SK-N-SH (cell line): Measurements from ENCODE around the gene NRGN. TPM values are rescaled to one million over a fixed set of nuclear protein-coding genes. Genes with fewer than 3 reads are reported as not detected.
"Not testable (repeated sequence)": the region's sequence is repeated elsewhere in the genome, so short reads cannot be mapped to it uniquely, and the experiment has no call there.

Source experiments
- CTCF ChIA-PET: fragments of 300-600, 350-600 bp; formaldehyde crosslinking; extraction: SDS; loops from one replicate; lab custom pipeline; 2021; lab: Yijun Ruan, JAX
- POLR2A ChIA-PET: fragments of 350-600 bp; sonication (Branson Sonifier 250); formaldehyde crosslinking; extraction: SDS; loops from one replicate; lab custom pipeline; 2020; ENCODE audit warnings: antibody characterized with exemption, inconsistent platforms; lab: Yijun Ruan, JAX
- DNase-seq: peaks from one replicate; pipeline ENCODE4 v3.0.0; 2012
- H2AFZ ChIP-seq: fragments of 200-600 bp; sonication (generic); 2 replicates; pipeline ENCODE4 v1.8.1; 2016; ENCODE audit warnings: antibody characterized with exemption, mild to moderate bottlenecking, low read depth
- H3F3A ChIP-seq: fragments of 200-600 bp; sonication (generic); replicated peaks from 2 replicates; pipeline ENCODE3; 2016; ENCODE audit warnings: antibody characterized with exemption, mild to moderate bottlenecking; ENCODE audit not compliant: insufficient read depth
- H3K27ac ChIP-seq, 2 experiments: fragments of 200-500 bp in 1 of 2; fragments of 200-600 bp in 1 of 2; sonication (Bioruptor generic) in 1 of 2; sonication (generic), shearing (Covaris generic) in 1 of 2; 2 replicates each; pipeline versions ENCODE4 v1.5.1 to v1.6.1; 2014 to 2016; ENCODE audit warnings: low read depth in 2 of 2, inconsistent platforms in 1 of 2, low read length in 1 of 2, mild to moderate bottlenecking in 1 of 2, mixed read lengths in 1 of 2
- H3K27me3 ChIP-seq: fragments of 200-600 bp; sonication (generic), shearing (Covaris generic); 2 replicates; pipeline ENCODE4 v1.6.1; 2016; ENCODE audit warnings: mixed run types; ENCODE audit not compliant: insufficient read depth
- H3K36me3 ChIP-seq, 2 experiments: fragments of 200-500 bp in 1 of 2; fragments of 200-600 bp in 1 of 2; sonication (Bioruptor generic) in 1 of 2; sonication (generic) in 1 of 2; replicated peaks in 1 of 2; 2 replicates each; pipeline versions ENCODE3 to v1.5.1; 2014 to 2016; ENCODE audit warnings: low read length in 1 of 2, mild to moderate bottlenecking in 1 of 2; ENCODE audit not compliant: insufficient read depth in 2 of 2, control insufficient read depth in 1 of 2
- H3K4me1 ChIP-seq, 2 experiments: fragments of 200-500 bp in 1 of 2; fragments of 200-600 bp in 1 of 2; sonication (Bioruptor generic) in 1 of 2; sonication (generic), shearing (Covaris generic) in 1 of 2; 2 replicates each; pipeline versions ENCODE4 v1.5.1 to v1.6.1; 2014 to 2016; ENCODE audit warnings: low read depth in 1 of 2, low read length in 1 of 2, mixed run types in 1 of 2; ENCODE audit not compliant: insufficient read depth in 2 of 2, control insufficient read depth in 1 of 2
- H3K4me2 ChIP-seq: fragments of 200-600 bp; sonication (generic), shearing (Covaris generic); 2 replicates; pipeline ENCODE4 v1.6.1; 2017; ENCODE audit warnings: mixed run types
- H3K4me3 ChIP-seq, 2 experiments: fragments of 200-500 bp in 1 of 2; fragments of 200-600 bp in 1 of 2; sonication (Bioruptor generic) in 1 of 2; sonication (generic), shearing (Covaris generic) in 1 of 2; 2 replicates each; pipeline versions ENCODE4 v1.5.1 to v1.8.1; 2014 to 2016; ENCODE audit warnings: low read depth in 2 of 2, inconsistent platforms in 1 of 2, low read length in 1 of 2, mild to moderate bottlenecking in 1 of 2, mixed read lengths in 1 of 2, moderate library complexity in 1 of 2
- H3K79me2 ChIP-seq: fragments of 200-600 bp; sonication (generic); 2 replicates; pipeline ENCODE4 v1.8.1; 2017; ENCODE audit warnings: mild to moderate bottlenecking; ENCODE audit not compliant: insufficient read depth
- H3K9ac ChIP-seq: fragments of 200-600 bp; sonication (generic); 2 replicates; pipeline ENCODE4 v1.6.1; 2017; ENCODE audit warnings: mixed run types
- H3K9me2 ChIP-seq: fragments of 200-600 bp; sonication (generic); 2 replicates; pipeline ENCODE4 v1.6.1; 2017; ENCODE audit warnings: mixed run types
- H3K9me3 ChIP-seq: fragments of 200-600 bp; sonication (generic); 2 replicates; pipeline ENCODE4 v1.6.1; 2017; ENCODE audit warnings: mixed run types, mild to moderate bottlenecking, moderate library complexity
- H4K20me1 ChIP-seq: fragments of 200-600 bp; sonication (generic); 2 replicates; pipeline ENCODE4 v1.6.1; 2017; ENCODE audit warnings: mild to moderate bottlenecking, mixed run types; ENCODE audit not compliant: insufficient read depth
- EP300 ChIP-seq, 2 experiments: IDR thresholded peaks; 2 replicates each; pipeline versions ENCODE4 v1.4.0 to v1.6.1; 2012; ENCODE audit warnings: borderline replicate concordance in 1 of 2, low read depth in 1 of 2, low read length in 1 of 2
- FOSL2 ChIP-seq: IDR thresholded peaks from 2 replicates; pipeline ENCODE4 v1.4.0; 2012; ENCODE audit warnings: low read depth, mild to moderate bottlenecking, moderate library complexity, borderline replicate concordance
- JUND ChIP-seq: IDR thresholded peaks from 2 replicates; pipeline ENCODE4 v1.4.0; 2012
- MXI1 ChIP-seq: IDR thresholded peaks from 2 replicates; pipeline ENCODE4 v1.6.1; 2012; ENCODE audit warnings: mild to moderate bottlenecking, low read depth, low read length, improper control_type of control experiment
- PBX3 ChIP-seq: IDR thresholded peaks from 2 replicates; pipeline ENCODE4; 2012
- POLR2AphosphoS5 ChIP-seq: IDR thresholded peaks from 2 replicates; pipeline ENCODE4 v1.6.1; 2012; ENCODE audit warnings: low read depth, low read length
- RAD21 ChIP-seq: IDR thresholded peaks from 2 replicates; pipeline ENCODE4 v1.6.1; 2012; ENCODE audit warnings: mild to moderate bottlenecking, low read length
- REST ChIP-seq: IDR thresholded peaks from 2 replicates; pipeline ENCODE4 v1.6.1; 2012; ENCODE audit warnings: mild to moderate bottlenecking, low read depth, low read length, moderate library complexity
- RFX5 ChIP-seq: IDR thresholded peaks from 2 replicates; pipeline ENCODE4 v1.6.1; 2012; ENCODE audit warnings: mild to moderate bottlenecking, improper control_type of control experiment, low read length
- RXRA ChIP-seq: IDR thresholded peaks from 2 replicates; pipeline ENCODE4 v1.4.0; 2012; ENCODE audit warnings: low read depth, mild to moderate bottlenecking, borderline replicate concordance
- SMC3 ChIP-seq: IDR thresholded peaks from 2 replicates; pipeline ENCODE4 v1.6.1; 2012; ENCODE audit warnings: low read depth, low read length, improper control_type of control experiment
- TAF1 ChIP-seq: IDR thresholded peaks from 2 replicates; pipeline ENCODE4 v1.6.1; 2012; ENCODE audit warnings: low read depth, mild to moderate bottlenecking, low read length, moderate library complexity, borderline replicate concordance
- TCF12 ChIP-seq: IDR thresholded peaks from 2 replicates; pipeline ENCODE4 v1.4.0; 2012
- TEAD4 ChIP-seq: IDR thresholded peaks from 2 replicates; pipeline ENCODE4 v1.4.0; 2012; ENCODE audit warnings: mild to moderate bottlenecking, borderline replicate concordance; ENCODE audit not compliant: insufficient read depth
- WGBS: methylation state at CpG from one replicate; pipeline ENCODE4 v1.1.6; 2017; ENCODE audit warnings: low lambda C conversion rate; 5-methylcytosine and 5-hydroxymethylcytosine counted together
- polyA plus RNA-seq, 3 experiments: library from polyadenylated mRNA; depleted of rRNA; stranded (reverse); fragments of >200 nt; gene quantifications; 2 replicates each; pipeline ENCODE4 v1.2.3, GENCODE V29; 2012
- TF ChIP-seq, protein P1 (sequence below): IDR thresholded peaks from 2 replicates; pipeline ENCODE4 v1.4.0; 2012; ENCODE audit warnings: low read depth, borderline replicate concordance

NRGN gene
- polyA plus RNA-seq, 1 of the 3 experiments (the other 2 are of a cell fraction): 6.8 TPM

DNA sequence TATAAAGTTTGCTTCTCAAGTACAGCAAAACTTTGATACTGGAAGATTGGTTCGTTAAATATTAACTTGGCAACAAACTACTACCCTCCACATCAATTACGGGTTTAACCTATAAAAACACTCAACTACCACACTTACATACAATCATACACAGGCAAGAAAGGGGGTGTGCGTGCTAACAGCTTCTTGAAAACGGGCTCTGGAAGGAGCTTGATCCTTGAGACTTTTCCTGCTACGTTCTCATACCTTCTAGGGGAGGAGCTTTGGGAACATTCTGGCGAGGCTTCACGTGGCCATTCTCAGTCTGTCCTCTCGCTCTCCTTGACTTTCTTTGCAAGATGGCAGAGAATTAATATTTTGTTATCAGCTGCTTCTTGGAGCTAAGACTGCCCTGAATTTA is 29.2 kb downstream of the NRGN start (continued):
- TF ChIP-seq TCF12: no peak
- no peak for TF ChIP-seq POLR2AphosphoS5

DNA sequence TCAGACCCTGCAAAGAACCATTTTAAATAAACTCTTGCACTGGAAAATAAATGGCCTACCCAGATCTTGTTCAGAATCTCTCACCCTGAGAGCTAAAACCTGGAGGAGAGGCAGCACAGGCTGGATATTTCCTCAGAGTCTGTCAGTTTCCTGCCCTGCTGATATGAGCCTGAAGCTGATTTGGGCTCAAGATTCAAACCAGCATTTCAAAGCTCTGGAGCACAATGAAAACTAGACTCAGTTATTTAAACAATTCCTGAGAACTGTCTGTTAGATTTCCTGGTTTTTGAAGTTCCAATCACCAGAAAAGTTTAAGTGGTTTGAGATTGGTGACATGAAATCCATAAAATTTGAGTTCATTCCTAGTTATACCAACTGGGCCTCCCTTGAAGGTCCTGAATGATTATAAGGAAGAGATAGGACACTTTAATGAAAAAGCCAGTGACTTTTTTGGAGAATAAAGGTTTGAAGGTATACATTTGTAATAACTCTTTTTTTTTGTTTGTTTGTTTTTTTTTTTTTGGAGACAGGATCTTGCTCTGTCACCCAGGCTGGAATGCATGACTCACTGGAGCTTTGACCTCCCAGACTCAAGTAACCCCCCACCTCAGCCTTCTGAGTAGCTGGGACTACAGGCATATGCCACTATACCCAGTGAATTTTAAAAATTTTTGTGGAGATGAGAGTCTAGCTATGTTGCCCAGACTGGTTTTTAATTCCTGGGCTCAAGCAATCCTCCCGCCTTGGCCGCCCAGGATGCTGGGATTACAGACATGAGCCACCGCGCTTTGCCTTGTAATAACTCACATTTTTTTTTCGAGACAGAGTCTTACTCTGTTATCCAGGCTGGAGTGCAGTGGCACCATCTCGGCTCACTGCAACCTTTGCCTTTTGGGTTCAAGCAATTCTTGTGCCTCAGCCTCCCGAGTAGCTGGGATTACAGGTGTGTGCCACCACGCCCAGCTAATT is 30.3 kb downstream of the NRGN start:
- H3K4me3 ChIP-seq: no peak overlapping the region
- TF ChIP-seq TAF1: no peak
- TF ChIP-seq RFX5: no peak
- no peak for TF ChIP-seq SMC3
- TF ChIP-seq EP300 (IDR thresholded peaks at IDR 0.05; ENCODE audit: borderline replicate concordance in 1 of 2, low read depth in 1 of 2, low read length in 1 of 2): no peak
- no peak for TF ChIP-seq RXRA
- no peak for TF ChIP-seq REST
- TF ChIP-seq FOSL2: peak; percentile 29; the same call in 1 of the 2 replicates
- TF ChIP-seq MXI1: no peak
- TF ChIP-seq PBX3: no peak
- TF ChIP-seq JUND: peak; percentile 34; the same call in 1 of the 2 replicates
- TF ChIP-seq TEAD4: no peak
- TF ChIP-seq, protein P1, sequence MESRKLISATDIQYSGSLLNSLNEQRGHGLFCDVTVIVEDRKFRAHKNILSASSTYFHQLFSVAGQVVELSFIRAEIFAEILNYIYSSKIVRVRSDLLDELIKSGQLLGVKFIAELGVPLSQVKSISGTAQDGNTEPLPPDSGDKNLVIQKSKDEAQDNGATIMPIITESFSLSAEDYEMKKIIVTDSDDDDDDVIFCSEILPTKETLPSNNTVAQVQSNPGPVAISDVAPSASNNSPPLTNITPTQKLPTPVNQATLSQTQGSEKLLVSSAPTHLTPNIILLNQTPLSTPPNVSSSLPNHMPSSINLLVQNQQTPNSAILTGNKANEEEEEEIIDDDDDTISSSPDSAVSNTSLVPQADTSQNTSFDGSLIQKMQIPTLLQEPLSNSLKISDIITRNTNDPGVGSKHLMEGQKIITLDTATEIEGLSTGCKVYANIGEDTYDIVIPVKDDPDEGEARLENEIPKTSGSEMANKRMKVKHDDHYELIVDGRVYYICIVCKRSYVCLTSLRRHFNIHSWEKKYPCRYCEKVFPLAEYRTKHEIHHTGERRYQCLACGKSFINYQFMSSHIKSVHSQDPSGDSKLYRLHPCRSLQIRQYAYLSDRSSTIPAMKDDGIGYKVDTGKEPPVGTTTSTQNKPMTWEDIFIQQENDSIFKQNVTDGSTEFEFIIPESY: no peak
- no peak for TF ChIP-seq RAD21
- H3K4me1 ChIP-seq: 0 out of 4 replicates have a peak, but pooled peaks cover 0 to 7% of the 10 kb centered on the region in 2 experiments
- ChIA-PET POLR2A (no interaction called here), CTCF (interaction anchor here (0.7 to 8.0 kb wide), 11 partner anchors 15 to 372 kb away, joined by 3 to 53 read pairs (median 3); partner anchors contain the start of genes SIAE and SPA17)
- H3K9me3 ChIP-seq: no peaks in the 10 kb centered on the region
- H3K36me3 ChIP-seq: peaks cover 43 to 59% of the 10 kb centered on the region in 2 experiments
- H3K4me2 ChIP-seq: 0 out of 2 replicates have a peak overlapping the region, but pooled peaks have one; percentile 16
- H3K9ac ChIP-seq: no peak overlapping the region
- DNase-seq: no peak
- WGBS: 95% methylated on average over 8 of the region's 8 CpGs
- peaks cover 26% of the 10 kb centered on the region for H3F3A ChIP-seq
- H3K9me2 ChIP-seq: no peaks in the 10 kb centered on the region
- peaks cover 22% of the 10 kb centered on the region; the same call in 1 of the 2 replicates for H3K79me2 ChIP-seq
- H2AFZ ChIP-seq: no peak overlapping the region
- H3K27me3 ChIP-seq: no peaks in the 10 kb centered on the region
- H4K20me1 ChIP-seq: no peaks in the 10 kb centered on the region
- H3K27ac ChIP-seq: peak overlapping the region in 1 of 2 experiments; percentile 52; a peak in 2 of 4 replicates

GRCh38 chr11:124770959-124771358 is 31.2 kb downstream of the NRGN start:
- H3K4me2 ChIP-seq: 0 out of 2 replicates have a peak overlapping the region, but pooled peaks have one; percentile 16
- 98% methylated on average over 6 of the region's 6 CpGs for WGBS
- CTCF ChIA-PET: interaction anchor here (0.7 to 9.9 kb wide), 6 partner anchors 8 to 150 kb away, joined by 3 to 60 read pairs (median 4); partner anchors contain the start of gene ESAM
- H4K20me1 ChIP-seq, POLR2A ChIA-PET, H3K27me3 ChIP-seq, DNase-seq, H3K4me3 ChIP-seq, H3K4me1 ChIP-seq, H3K9me2 ChIP-seq, H3K9me3 ChIP-seq, H2AFZ ChIP-seq, H3K9ac ChIP-seq: not testable (repeated sequence)
- H3F3A ChIP-seq: peaks cover 26% of the 10 kb centered on the region
- H3K79me2 ChIP-seq: peaks cover 27% of the 10 kb centered on the region
- H3K27ac ChIP-seq: peak overlapping the region in 1 of 2 experiments; percentile 52; a peak in 2 of 4 replicates
- H3K36me3 ChIP-seq: peaks cover 39 to 61% of the 10 kb centered on the region in 2 experiments
